CD4-positive, alpha-beta memory T cell (primary cell): ENCODE measurements around the gene HBEGF. TPM values are rescaled to one million over a fixed set of nuclear protein-coding genes. Genes with fewer than 3 reads are reported as not detected.

Source experiments
- CTCF ChIA-PET: fragments of 350-600 bp; sonication (Branson Sonifier 250); formaldehyde crosslinking; loops from one replicate; lab custom pipeline; 2021; ENCODE audit warnings: inconsistent platforms; ENCODE audit not compliant: partially characterized antibody; lab: Charles Lee
- POLR2A ChIA-PET: fragments of 350-600 bp; sonication (Branson Sonifier 250); formaldehyde crosslinking; loops from one replicate; lab custom pipeline; 2021; ENCODE audit not compliant: partially characterized antibody; lab: Charles Lee
- DNase-seq, 5 donors: peaks; one replicate each; pipeline versions ENCODE4 v3.0.0 to v3.0.0-alpha.2; 2020 to 2022; ENCODE audit warnings: mixed read lengths in 1 of 5
- H3K27ac ChIP-seq: one replicate; pipeline ENCODE4 v1.7.0; 2013; ENCODE audit warnings: low read depth, low read length
- H3K27me3 ChIP-seq: 2 replicates; pipeline ENCODE4 v1.7.0; 2013; ENCODE audit warnings: mild to moderate bottlenecking, low read length, moderate library complexity; ENCODE audit not compliant: insufficient read depth
- H3K36me3 ChIP-seq: 2 replicates; pipeline ENCODE4 v1.7.0; 2013; ENCODE audit warnings: mild to moderate bottlenecking, low read length, moderate library complexity; ENCODE audit not compliant: insufficient read depth
- H3K4me1 ChIP-seq: 2 replicates; pipeline ENCODE4 v1.7.0; 2013; ENCODE audit warnings: mild to moderate bottlenecking, low read length, moderate library complexity; ENCODE audit not compliant: insufficient read depth
- H3K4me3 ChIP-seq, 2 donors: one replicate each; pipeline ENCODE4 v1.7.0; 2013; ENCODE audit warnings: low read length in 2 of 2, mild to moderate bottlenecking in 1 of 2
- H3K9me3 ChIP-seq, 2 donors: one replicate each; pipeline ENCODE4 v1.7.0; 2013; ENCODE audit warnings: low read length in 2 of 2, control low read depth in 1 of 2; ENCODE audit not compliant: control insufficient read depth in 1 of 2
- H3K27ac Mint-ChIP-seq, 7 donors: one replicate each; pipeline ENCODE4 v1.8.0; 2020 to 2021; ENCODE audit warnings: mixed read lengths in 7 of 7, mild to moderate bottlenecking in 6 of 7, inconsistent platforms in 3 of 7, moderate library complexity in 3 of 7
- H3K27me3 Mint-ChIP-seq, 2 donors: one replicate each; pipeline ENCODE4 v1.8.0; 2020 to 2021; ENCODE audit warnings: mixed read lengths in 2 of 2
- H3K36me3 Mint-ChIP-seq, 2 donors: one replicate each; pipeline ENCODE4 v1.8.0; 2020 to 2021; ENCODE audit warnings: mixed read lengths in 2 of 2, inconsistent platforms in 1 of 2, mild to moderate bottlenecking in 1 of 2
- H3K4me1 Mint-ChIP-seq, 4 donors: one replicate each; pipeline ENCODE4 v1.8.0; 2020 to 2021; ENCODE audit warnings: mixed read lengths in 4 of 4, mild to moderate bottlenecking in 1 of 4
- H3K4me3 Mint-ChIP-seq, 8 donors: one replicate each; pipeline ENCODE4 v1.8.0; 2020 to 2021; ENCODE audit warnings: mixed read lengths in 8 of 8, mild to moderate bottlenecking in 7 of 8, moderate library complexity in 6 of 8, inconsistent platforms in 3 of 8
- H3K9me3 Mint-ChIP-seq, 8 donors: one replicate each; pipeline ENCODE4 v1.8.0; 2020 to 2021; ENCODE audit warnings: mixed read lengths in 8 of 8, mild to moderate bottlenecking in 5 of 8, inconsistent platforms in 3 of 8, moderate library complexity in 1 of 8
- intact Hi-C: fragments of 100-400 bp; cut with micrococcal nuclease; formaldehyde crosslinking; loops from one replicate; pipeline ENCODE4 v1.15.1; 2023
- polyA plus RNA-seq, 2 donors: library from polyadenylated mRNA; unstranded; fragments of 300-500 nt; fragmentation: Illumina TruSeq; gene quantifications; one replicate each; pipeline ENCODE4 v1.2.3, GENCODE V29; 2021
- total RNA-seq, 2 experiments: library from RNA; stranded (reverse); gene quantifications; one replicate each; pipeline ENCODE4 v1.2.3, GENCODE V29; 2021

Gene HBEGF
- total and polyA plus RNA-seq, 4 experiments from 2014 or later = 0.52 to 2.4 (median 1.0) TPM

DNA sequence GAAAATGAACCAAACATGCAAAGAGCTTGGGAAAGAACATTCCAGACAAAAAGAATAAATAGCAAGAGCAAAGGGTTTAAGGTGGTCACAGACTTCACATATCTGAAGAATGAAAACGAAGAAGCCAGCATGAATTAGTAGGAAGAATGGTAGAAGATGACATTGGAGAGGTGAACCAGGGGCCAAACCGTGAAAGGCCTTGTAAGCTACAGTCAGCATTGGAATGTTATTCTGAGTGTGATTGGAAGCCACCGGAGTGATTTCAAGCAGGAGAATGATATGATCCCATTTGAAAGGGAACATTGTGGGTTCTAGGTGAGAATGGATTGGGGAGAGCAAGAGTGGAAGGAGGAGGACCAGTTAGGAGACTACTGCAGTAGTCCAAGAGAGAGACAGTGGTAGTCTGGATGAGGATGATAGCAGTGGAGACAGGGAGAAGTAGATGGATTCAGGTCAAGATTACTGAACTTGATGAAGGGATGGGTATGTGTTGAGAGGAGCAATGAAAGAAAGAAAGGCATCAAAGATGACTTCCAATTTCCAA lies 36.6 kb downstream of the HBEGF start:
- intact Hi-C loops = no loop called here
- Mint-ChIP-seq H3K27ac (peak overlapping the region in 1 of 7 donors; percentile 15), H3K27me3 (peaks cover 3% of the 10 kb centered on the region in 2 donors), H3K36me3 (no peaks in the 10 kb centered on the region), H3K9me3 (no peaks in the 10 kb centered on the region), H3K4me1 (no peaks in the 10 kb centered on the region), H3K4me3 (no peak overlapping the region)
- CTCF ChIA-PET = interaction anchor here (1.0 to 1.7 kb wide), 2 partner anchors 42 to 49 kb away, joined by 3 to 5 read pairs; no protein-coding TSS in a partner anchor
- POLR2A ChIA-PET = no interaction called here
- Histone ChIP-seq H3K27ac (no peak overlapping the region), H3K4me1 (no peaks in the 10 kb centered on the region), H3K27me3 (no peaks in the 10 kb centered on the region), H3K36me3 (no peaks in the 10 kb centered on the region), H3K9me3 (no peaks in the 10 kb centered on the region), H3K4me3 (no peak overlapping the region)
- DNase-seq = no peak

- H3K4me3 Mint-ChIP-seq = peak overlapping the region in 1 of 8 donors; percentile 44
- Histone ChIP-seq H3K4me3 (no peak overlapping the region), H3K9me3 (no peaks in the 10 kb centered on the region), H3K4me1 (peaks cover 16% of the 10 kb centered on the region), H3K27me3 (no peaks in the 10 kb centered on the region), H3K36me3 (no peaks in the 10 kb centered on the region), H3K27ac (no peak overlapping the region)
- no peaks in the 10 kb centered on the region for H3K9me3 Mint-ChIP-seq
- DNase-seq = no peak
- H3K27me3 Mint-ChIP-seq = peaks cover 0 to 3% of the 10 kb centered on the region in 2 donors
- no peak overlapping the region for H3K27ac Mint-ChIP-seq
- H3K4me1 Mint-ChIP-seq = peaks cover 9 to 22% (median 18%) of the 10 kb centered on the region in 4 donors
- ChIA-PET CTCF (no interaction called here), POLR2A (no interaction called here)
- peaks cover 0 to 11% of the 10 kb centered on the region in 2 donors for H3K36me3 Mint-ChIP-seq
- intact Hi-C loops = no loop called here
Measured at GRCh38 chr5:140305471-140305870, 40.9 kb downstream of the HBEGF start.

DNA sequence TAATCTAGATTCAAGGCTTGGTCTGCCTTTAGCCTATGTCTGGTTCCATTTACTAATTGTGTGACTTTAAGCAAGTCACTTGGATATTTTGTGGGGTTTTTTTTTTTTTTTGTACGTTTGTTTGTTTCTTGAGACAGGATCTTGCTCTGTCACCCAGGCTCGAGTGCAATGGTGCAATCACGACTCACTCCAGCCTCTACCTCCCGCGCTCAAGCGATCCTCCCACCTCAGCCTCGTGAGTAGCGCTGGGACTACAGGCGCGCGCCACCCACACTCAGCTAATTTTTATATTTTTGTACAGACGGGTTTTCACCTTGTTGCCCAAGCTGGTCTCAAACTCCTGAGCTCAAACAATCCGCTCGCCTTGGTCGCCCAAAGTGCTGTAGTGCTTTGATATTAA lies 42.4 kb downstream of the HBEGF start:
- POLR2A ChIA-PET = interaction anchor here (1.0 to 1.7 kb wide), 3 partner anchors 11 to 98 kb away, joined by 4 to 11 read pairs (median 4); partner anchors contain the start of genes ANKHD1 and HBEGF
- Mint-ChIP-seq H3K36me3 (peaks cover 7 to 19% of the 10 kb centered on the region in 2 donors), H3K27me3 (peaks cover 0 to 3% of the 10 kb centered on the region in 2 donors), H3K27ac (no peak overlapping the region), H3K9me3 (no peaks in the 10 kb centered on the region), H3K4me3 (no peak overlapping the region), H3K4me1 (peaks cover 14 to 26% (median 21%) of the 10 kb centered on the region in 4 donors)
- Histone ChIP-seq H3K27ac (no peak overlapping the region), H3K36me3 (no peaks in the 10 kb centered on the region), H3K4me3 (no peak overlapping the region), H3K27me3 (no peaks in the 10 kb centered on the region), H3K4me1 (peaks cover 16% of the 10 kb centered on the region), H3K9me3 (no peaks in the 10 kb centered on the region)
- DNase-seq = no peak
- CTCF ChIA-PET = interaction anchor here (0.7 to 3.1 kb wide), 7 partner anchors 47 to 1519 kb away, joined by 3 to 17 read pairs (median 4); no protein-coding TSS in a partner anchor
- intact Hi-C loops = loop anchor here (1.0 to 5.0 kb wide), 3 partner anchors 43 to 129 kb away; partner anchors contain the start of genes ANKHD1, CYSTM1 and HBEGF

DNA sequence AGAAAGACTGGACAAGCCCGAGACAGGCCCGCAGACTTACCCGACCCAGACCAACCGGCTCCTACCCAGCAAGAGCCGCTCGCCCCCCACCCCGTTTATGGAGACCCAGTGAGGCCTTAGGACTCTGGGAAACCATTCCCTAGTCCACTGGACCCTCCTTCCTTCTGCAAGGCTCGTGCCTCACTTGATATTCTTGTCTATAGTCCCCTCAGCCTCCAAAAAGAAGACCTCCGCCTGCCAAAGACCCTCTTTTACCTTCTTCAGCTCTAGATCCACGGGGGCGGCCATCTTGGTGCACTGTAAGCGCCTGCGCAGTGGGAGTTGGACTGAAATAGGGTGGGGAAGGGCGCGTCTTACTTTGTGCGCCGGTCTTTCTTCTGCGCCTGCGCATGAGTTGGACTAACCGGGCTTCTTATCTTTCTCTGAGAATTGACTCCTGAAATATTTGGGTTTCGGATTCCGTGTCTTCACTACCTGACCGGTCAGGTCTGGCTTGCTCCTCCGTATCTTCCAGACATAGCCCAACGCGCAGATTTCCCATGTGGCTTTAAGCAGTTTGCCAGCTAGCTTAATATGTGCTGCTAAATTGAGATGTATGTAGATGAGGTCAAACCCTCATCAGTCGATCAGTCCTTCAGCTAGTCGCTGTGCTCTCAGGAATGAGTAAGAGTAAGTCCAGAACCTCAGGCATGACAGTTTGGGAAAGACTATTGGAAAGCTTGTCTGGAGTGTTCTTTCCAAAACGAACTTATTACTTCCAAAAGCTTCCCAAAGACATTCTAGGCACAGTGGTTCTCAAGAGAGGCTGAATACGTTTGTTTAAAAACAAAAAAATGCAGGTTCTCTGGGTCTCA lies 43.4 kb downstream of the HBEGF start, which contains the start of gene PFDN1:
Gene PFDN1, minus strand, starts transcription at position 316 of the 854 bp plus-strand sequence. Its CDS starts 28 bp downstream, at position 288.
- H3K27ac ChIP-seq = peak within 1 kb of the TSS; percentile 81
- H3K36me3 ChIP-seq = no peaks in the 10 kb centered on the region
- Mint-ChIP-seq H3K27me3 (peaks cover 0 to 3% of the 10 kb centered on the region in 2 donors), H3K9me3 (no peaks in the 10 kb centered on the region), H3K4me1 (peaks cover 15 to 26% (median 23%) of the 10 kb centered on the region in 4 donors), H3K27ac (peak within 1 kb of the TSS; percentile 85 to 99 (median 99)), H3K4me3 (peak within 1 kb of the TSS; percentile 96 to 100 (median 100)), H3K36me3 (peaks cover 12 to 24% of the 10 kb centered on the region in 2 donors)
- H3K9me3 ChIP-seq = no peaks in the 10 kb centered on the region
- peak within 1 kb of the TSS; percentile 87 to 92 for H3K4me3 ChIP-seq
- intact Hi-C loops = loop anchor here (1.0 to 5.0 kb wide), 3 partner anchors 44 to 128 kb away; partner anchors contain the start of genes ANKHD1, CYSTM1 and HBEGF
- CTCF ChIA-PET = interaction anchor here (0.6 to 3.1 kb wide), 7 partner anchors 48 to 947 kb away, joined by 3 to 17 read pairs (median 3); no protein-coding TSS in a partner anchor
- peaks cover 16% of the 10 kb centered on the region for H3K4me1 ChIP-seq
- DNase-seq = peak; percentile 89 to 94 (median 92)
- POLR2A ChIA-PET = interaction anchor here (0.5 to 1.7 kb wide), 8 partner anchors 9 to 188 kb away, joined by 3 to 11 read pairs (median 4); partner anchors contain the start of genes ANKHD1, CYSTM1 and HBEGF
- H3K27me3 ChIP-seq = no peaks in the 10 kb centered on the region

DNA sequence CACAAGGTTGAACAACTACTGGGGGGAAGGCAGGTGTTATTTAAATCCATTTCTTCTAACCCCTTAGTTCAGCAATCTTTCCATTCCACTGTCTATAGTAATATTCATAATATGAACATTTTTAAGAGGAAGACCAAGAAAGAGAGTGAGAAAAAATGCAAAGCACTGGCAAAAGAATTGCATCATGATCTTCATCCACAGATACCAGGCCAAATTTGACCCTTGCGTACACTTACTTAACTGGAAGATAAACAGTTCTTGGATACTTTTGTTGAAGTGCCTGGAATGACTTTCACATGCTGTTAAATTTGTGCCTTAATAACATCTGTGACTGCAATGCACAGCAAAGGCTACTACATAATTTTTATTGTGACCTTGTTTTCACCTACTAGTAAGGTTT lies 45.3 kb downstream of the HBEGF start:
- H3K9me3 Mint-ChIP-seq = no peaks in the 10 kb centered on the region
- H3K4me3 Mint-ChIP-seq = peak overlapping the region in 4 of 8 donors; percentile 13 to 31 (median 18)
- H3K4me3 ChIP-seq = no peak overlapping the region
- H3K36me3 Mint-ChIP-seq = peaks cover 16 to 37% of the 10 kb centered on the region in 2 donors
- ChIA-PET POLR2A (interaction anchor here (0.7 kb wide), 1 partner anchor 126 kb away, joined by 3 read pairs; no protein-coding TSS in a partner anchor), CTCF (no interaction called here)
- intact Hi-C loops = loop anchor here (5.0 kb wide), 1 partner anchor 46 kb away; the partner anchor contains the start of gene HBEGF
- H3K27ac ChIP-seq = no peak overlapping the region
- DNase-seq = no peak
- H3K27me3 ChIP-seq = no peaks in the 10 kb centered on the region
- H3K27me3 Mint-ChIP-seq = no peaks in the 10 kb centered on the region
- no peaks in the 10 kb centered on the region for H3K36me3 ChIP-seq
- peaks cover 26 to 38% (median 33%) of the 10 kb centered on the region in 4 donors for H3K4me1 Mint-ChIP-seq
- H3K27ac Mint-ChIP-seq = peak overlapping the region in 1 of 7 donors; percentile 1
- H3K4me1 ChIP-seq = peaks cover 16% of the 10 kb centered on the region
- H3K9me3 ChIP-seq = no peaks in the 10 kb centered on the region

GRCh38 chr5:140299056-140299455 lies 47.3 kb downstream of the HBEGF start:
- H3K36me3 ChIP-seq = no peaks in the 10 kb centered on the region
- DNase-seq = no peak
- no peak overlapping the region for H3K4me3 Mint-ChIP-seq
- H3K36me3 Mint-ChIP-seq = peaks cover 21 to 39% of the 10 kb centered on the region in 2 donors
- H3K27ac ChIP-seq = no peak overlapping the region
- POLR2A ChIA-PET = no interaction called here
- CTCF ChIA-PET = no interaction called here
- no peaks in the 10 kb centered on the region for H3K9me3 ChIP-seq
- H3K4me1 Mint-ChIP-seq = peaks cover 34 to 55% (median 44%) of the 10 kb centered on the region in 4 donors
- no peaks in the 10 kb centered on the region for H3K27me3 ChIP-seq
- H3K9me3 Mint-ChIP-seq = no peaks in the 10 kb centered on the region
- peak overlapping the region in 1 of 7 donors; percentile 4 for H3K27ac Mint-ChIP-seq
- no peak overlapping the region for H3K4me3 ChIP-seq
- intact Hi-C loops = loop anchor here (5.0 kb wide), 1 partner anchor 42 kb away; no protein-coding TSS in a partner anchor
- peaks cover 29% of the 10 kb centered on the region for H3K4me1 ChIP-seq
- no peaks in the 10 kb centered on the region for H3K27me3 Mint-ChIP-seq
